ENCODE measurements around the gene L1TD1. TPM values are rescaled to one million over a fixed set of nuclear protein-coding genes. Genes with fewer than 3 reads are reported as not detected.

Gene L1TD1
- total and polyA plus RNA-seq, 2 experiments from 2014 or later: 283 to 628 TPM

DNA sequence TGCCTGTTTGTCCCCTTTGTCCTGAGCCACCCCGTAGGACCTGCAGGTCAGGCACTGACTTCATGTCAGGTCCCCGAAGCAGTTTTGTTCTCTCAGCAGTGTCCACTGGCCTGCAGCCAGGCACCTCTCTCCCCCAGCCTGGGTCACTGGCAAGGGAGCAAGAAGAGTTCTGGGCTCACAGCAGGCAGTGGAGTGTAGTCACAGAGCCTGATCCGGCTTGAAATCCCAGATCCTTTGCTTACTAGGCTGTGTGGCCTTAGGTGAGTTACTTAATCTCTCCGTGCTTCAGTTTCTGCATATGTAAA lies 34.2 kb downstream of the L1TD1 start:
- H3K27me3 ChIP-seq (ENCODE audit: insufficient read depth): no peaks in the 10 kb centered on the region
- H3K4me1 ChIP-seq (ENCODE audit: insufficient read depth): peaks cover 54% of the 10 kb centered on the region
- H3K36me3 ChIP-seq (ENCODE audit: insufficient read depth): peaks cover 24% of the 10 kb centered on the region
- Mint-ChIP-seq H3K27me3 (ENCODE audit: insufficient read depth, low read depth, poor library complexity) (peaks cover 2% of the 10 kb centered on the region), H3K4me3 (no peak overlapping the region), H3K36me3 (ENCODE audit: low read depth) (peaks cover 55% of the 10 kb centered on the region), H3K9me3 (no peaks in the 10 kb centered on the region), H3K4me1 (peaks cover 45% of the 10 kb centered on the region), H3K27ac (0 out of 2 replicates have a peak overlapping the region, but pooled peaks have one; percentile 56)
- H3K4me2 ChIP-seq: peak overlapping the region; percentile 67
- no peaks in the 10 kb centered on the region for H3K9me2 ChIP-seq (ENCODE audit: insufficient read depth)
- H2AFZ ChIP-seq: no peak overlapping the region
- H3F3A ChIP-seq (replicated peaks; ENCODE audit: low read depth): peaks cover 39% of the 10 kb centered on the region
- H3K79me2 ChIP-seq (replicated peaks; ENCODE audit: insufficient read depth): no peaks in the 10 kb centered on the region
- H3K4me3 ChIP-seq: no peak overlapping the region
- H4K20me1 ChIP-seq (replicated peaks; ENCODE audit: insufficient read depth): 0 out of 2 replicates have a peak, but pooled peaks cover 6% of the 10 kb centered on the region
- ATAC-seq (peak; percentile 36), DNase-seq (ENCODE audit: low spot score) (no peak)
- TF ChIP-seq EZH2phosphoT487 (IDR thresholded peaks at IDR 0.05; ENCODE audit: unreplicated experiment) (no peak), JUNB (IDR thresholded peaks at IDR 0.05; ENCODE audit: unreplicated experiment) (no peak), POLR2AphosphoS5 (IDR thresholded peaks at IDR 0.05; ENCODE audit: low read depth) (no peak; the same call in 1 of the 2 replicates), NANOG (IDR thresholded peaks at IDR 0.05; ENCODE audit: borderline replicate concordance) (no peak), ZNF331 (CRISPR knock-in tag; IDR thresholded peaks at IDR 0.05; ENCODE audit: low read depth) (no peak), ZNF114 (CRISPR knock-in tag; IDR thresholded peaks at IDR 0.05) (no peak)
- TF ChIP-seq, protein P1, sequence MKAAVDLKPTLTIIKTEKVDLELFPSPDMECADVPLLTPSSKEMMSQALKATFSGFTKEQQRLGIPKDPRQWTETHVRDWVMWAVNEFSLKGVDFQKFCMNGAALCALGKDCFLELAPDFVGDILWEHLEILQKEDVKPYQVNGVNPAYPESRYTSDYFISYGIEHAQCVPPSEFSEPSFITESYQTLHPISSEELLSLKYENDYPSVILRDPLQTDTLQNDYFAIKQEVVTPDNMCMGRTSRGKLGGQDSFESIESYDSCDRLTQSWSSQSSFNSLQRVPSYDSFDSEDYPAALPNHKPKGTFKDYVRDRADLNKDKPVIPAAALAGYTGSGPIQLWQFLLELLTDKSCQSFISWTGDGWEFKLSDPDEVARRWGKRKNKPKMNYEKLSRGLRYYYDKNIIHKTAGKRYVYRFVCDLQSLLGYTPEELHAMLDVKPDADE (IDR thresholded peaks at IDR 0.05): no peak
- TF ChIP-seq, protein P2, sequence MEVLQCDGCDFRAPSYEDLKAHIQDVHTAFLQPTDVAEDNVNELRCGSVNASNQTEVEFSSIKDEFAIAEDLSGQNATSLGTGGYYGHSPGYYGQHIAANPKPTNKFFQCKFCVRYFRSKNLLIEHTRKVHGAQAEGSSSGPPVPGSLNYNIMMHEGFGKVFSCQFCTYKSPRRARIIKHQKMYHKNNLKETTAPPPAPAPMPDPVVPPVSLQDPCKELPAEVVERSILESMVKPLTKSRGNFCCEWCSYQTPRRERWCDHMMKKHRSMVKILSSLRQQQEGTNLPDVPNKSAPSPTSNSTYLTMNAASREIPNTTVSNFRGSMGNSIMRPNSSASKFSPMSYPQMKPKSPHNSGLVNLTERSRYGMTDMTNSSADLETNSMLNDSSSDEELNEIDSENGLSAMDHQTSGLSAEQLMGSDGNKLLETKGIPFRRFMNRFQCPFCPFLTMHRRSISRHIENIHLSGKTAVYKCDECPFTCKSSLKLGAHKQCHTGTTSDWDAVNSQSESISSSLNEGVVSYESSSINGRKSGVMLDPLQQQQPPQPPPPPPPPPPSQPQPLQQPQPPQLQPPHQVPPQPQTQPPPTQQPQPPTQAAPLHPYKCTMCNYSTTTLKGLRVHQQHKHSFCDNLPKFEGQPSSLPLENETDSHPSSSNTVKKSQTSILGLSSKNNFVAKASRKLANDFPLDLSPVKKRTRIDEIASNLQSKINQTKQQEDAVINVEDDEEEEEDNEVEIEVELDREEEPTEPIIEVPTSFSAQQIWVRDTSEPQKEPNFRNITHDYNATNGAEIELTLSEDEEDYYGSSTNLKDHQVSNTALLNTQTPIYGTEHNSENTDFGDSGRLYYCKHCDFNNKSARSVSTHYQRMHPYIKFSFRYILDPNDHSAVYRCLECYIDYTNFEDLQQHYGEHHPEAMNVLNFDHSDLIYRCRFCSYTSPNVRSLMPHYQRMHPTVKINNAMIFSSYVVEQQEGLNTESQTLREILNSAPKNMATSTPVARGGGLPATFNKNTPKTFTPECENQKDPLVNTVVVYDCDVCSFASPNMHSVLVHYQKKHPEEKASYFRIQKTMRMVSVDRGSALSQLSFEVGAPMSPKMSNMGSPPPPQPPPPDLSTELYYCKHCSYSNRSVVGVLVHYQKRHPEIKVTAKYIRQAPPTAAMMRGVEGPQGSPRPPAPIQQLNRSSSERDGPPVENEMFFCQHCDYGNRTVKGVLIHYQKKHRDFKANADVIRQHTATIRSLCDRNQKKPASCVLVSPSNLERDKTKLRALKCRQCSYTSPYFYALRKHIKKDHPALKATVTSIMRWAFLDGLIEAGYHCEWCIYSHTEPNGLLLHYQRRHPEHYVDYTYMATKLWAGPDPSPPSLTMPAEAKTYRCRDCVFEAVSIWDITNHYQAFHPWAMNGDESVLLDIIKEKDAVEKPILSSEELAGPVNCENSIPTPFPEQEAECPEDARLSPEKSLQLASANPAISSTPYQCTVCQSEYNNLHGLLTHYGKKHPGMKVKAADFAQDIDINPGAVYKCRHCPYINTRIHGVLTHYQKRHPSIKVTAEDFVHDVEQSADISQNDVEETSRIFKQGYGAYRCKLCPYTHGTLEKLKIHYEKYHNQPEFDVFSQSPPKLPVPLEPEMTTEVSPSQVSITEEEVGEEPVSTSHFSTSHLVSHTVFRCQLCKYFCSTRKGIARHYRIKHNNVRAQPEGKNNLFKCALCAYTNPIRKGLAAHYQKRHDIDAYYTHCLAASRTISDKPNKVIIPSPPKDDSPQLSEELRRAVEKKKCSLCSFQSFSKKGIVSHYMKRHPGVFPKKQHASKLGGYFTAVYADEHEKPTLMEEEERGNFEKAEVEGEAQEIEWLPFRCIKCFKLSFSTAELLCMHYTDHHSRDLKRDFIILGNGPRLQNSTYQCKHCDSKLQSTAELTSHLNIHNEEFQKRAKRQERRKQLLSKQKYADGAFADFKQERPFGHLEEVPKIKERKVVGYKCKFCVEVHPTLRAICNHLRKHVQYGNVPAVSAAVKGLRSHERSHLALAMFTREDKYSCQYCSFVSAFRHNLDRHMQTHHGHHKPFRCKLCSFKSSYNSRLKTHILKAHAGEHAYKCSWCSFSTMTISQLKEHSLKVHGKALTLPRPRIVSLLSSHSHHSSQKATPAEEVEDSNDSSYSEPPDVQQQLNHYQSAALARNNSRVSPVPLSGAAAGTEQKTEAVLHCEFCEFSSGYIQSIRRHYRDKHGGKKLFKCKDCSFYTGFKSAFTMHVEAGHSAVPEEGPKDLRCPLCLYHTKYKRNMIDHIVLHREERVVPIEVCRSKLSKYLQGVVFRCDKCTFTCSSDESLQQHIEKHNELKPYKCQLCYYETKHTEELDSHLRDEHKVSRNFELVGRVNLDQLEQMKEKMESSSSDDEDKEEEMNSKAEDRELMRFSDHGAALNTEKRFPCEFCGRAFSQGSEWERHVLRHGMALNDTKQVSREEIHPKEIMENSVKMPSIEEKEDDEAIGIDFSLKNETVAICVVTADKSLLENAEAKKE (CRISPR knock-in tag; IDR thresholded peaks at IDR 0.05): no peak
- H3K27ac ChIP-seq (ENCODE audit: low read depth): peak overlapping the region; percentile 94

All from GM23338 (cell line).